ENCODE results near the gene CTNNA2. TPM values are rescaled to one million over a fixed set of nuclear protein-coding genes. Genes with fewer than 3 reads are reported as not detected.

Gene CTNNA2
- total and polyA plus RNA-seq, 9 of the 15 experiments (the other 6 are each of a cell fraction or from before 2014, with no cell fraction given) = 0.03 to 0.40 (median 0.15) TPM

DNA sequence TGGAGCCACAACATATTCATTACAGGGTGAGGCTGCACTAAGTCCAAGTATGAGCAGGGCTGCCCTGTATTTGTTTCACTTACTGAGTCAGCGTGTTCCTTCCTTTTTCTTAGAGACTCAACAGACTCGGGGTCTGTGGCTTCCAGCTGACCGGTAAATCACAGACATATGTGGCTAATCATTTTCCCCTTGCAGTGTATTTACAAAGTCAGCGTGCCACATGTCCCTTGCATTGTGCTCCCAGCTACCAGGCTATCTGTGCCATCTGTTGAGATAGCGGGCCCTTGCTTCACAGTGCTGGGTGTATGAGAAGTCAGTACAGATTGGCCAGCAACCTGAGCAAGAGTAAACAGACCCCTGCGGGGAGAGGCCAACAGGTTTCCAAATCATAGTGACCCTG is 537.4 kb downstream of the CTNNA2 start:
- Histone ChIP-seq H3K4me3 (no peak overlapping the region), H2AFZ (ENCODE audit: low read depth, low read length) (no peak overlapping the region), H3K9me1 (ENCODE audit: control insufficient read depth, insufficient read depth, low read length) (no peaks in the 10 kb centered on the region), H3K27me3 (ENCODE audit: control insufficient read depth in 2 of 2, insufficient read depth in 2 of 2, low read length in 2 of 2) (peaks cover 0 to 3% of the 10 kb centered on the region in 2 experiments; a peak in 1 of 5 replicates), H4K20me1 (replicated peaks; ENCODE audit: control insufficient read depth, insufficient read depth, low read length) (no peaks in the 10 kb centered on the region), H3K36me3 (ENCODE audit: control insufficient read depth, insufficient read depth, low read length) (no peaks in the 10 kb centered on the region), H3K79me2 (ENCODE audit: control insufficient read depth, insufficient read depth, low read length) (no peaks in the 10 kb centered on the region), H3K4me2 (ENCODE audit: insufficient read depth, low read length) (no peak overlapping the region), H3K9ac (ENCODE audit: insufficient read depth in 1 of 2, low read depth in 2 of 2, low read length in 2 of 2) (no peak overlapping the region), H3K27ac (ENCODE audit: extremely low read depth, low read depth, low read length) (no peak overlapping the region), H3K9me3 (replicated peaks; ENCODE audit: control insufficient read depth, insufficient read depth, low read depth, low read length) (no peaks in the 10 kb centered on the region), H3K4me1 (replicated peaks in 1 of 2; ENCODE audit: control insufficient read depth in 2 of 2, insufficient read depth in 2 of 2, low read length in 2 of 2) (no peaks in the 10 kb centered on the region)
- FAIRE-seq = no peak
- no peak for ATAC-seq
- POLR2A ChIA-PET = no interaction called here
- CTCF ChIA-PET (ENCODE audit: low intra/inter-chr PET ratio) = no interaction called here
- WGBS (ENCODE audit: insufficient coverage, low coverage, missing lambda C conversion rate) = 4% methylated on average over 6 of the region's 6 CpGs
- intact Hi-C loops (cut with micrococcal nuclease) (no loop called here), in situ Hi-C loops (cut with MboI) (no loop called here)
- no peak for DNase-seq (ENCODE audit: extremely low read depth in 1 of 4, low spot score in 3 of 4)
- BruUV-seq (replicated peaks) = no TSS peak
- no peak for TF ChIP-seq ZNF316 (IDR thresholded peaks at IDR 0.05)
- no peak for TF ChIP-seq TAF15 (IDR thresholded peaks at IDR 0.05; ENCODE audit: low read depth, low read length)
- TF ChIP-seq, protein P1, sequence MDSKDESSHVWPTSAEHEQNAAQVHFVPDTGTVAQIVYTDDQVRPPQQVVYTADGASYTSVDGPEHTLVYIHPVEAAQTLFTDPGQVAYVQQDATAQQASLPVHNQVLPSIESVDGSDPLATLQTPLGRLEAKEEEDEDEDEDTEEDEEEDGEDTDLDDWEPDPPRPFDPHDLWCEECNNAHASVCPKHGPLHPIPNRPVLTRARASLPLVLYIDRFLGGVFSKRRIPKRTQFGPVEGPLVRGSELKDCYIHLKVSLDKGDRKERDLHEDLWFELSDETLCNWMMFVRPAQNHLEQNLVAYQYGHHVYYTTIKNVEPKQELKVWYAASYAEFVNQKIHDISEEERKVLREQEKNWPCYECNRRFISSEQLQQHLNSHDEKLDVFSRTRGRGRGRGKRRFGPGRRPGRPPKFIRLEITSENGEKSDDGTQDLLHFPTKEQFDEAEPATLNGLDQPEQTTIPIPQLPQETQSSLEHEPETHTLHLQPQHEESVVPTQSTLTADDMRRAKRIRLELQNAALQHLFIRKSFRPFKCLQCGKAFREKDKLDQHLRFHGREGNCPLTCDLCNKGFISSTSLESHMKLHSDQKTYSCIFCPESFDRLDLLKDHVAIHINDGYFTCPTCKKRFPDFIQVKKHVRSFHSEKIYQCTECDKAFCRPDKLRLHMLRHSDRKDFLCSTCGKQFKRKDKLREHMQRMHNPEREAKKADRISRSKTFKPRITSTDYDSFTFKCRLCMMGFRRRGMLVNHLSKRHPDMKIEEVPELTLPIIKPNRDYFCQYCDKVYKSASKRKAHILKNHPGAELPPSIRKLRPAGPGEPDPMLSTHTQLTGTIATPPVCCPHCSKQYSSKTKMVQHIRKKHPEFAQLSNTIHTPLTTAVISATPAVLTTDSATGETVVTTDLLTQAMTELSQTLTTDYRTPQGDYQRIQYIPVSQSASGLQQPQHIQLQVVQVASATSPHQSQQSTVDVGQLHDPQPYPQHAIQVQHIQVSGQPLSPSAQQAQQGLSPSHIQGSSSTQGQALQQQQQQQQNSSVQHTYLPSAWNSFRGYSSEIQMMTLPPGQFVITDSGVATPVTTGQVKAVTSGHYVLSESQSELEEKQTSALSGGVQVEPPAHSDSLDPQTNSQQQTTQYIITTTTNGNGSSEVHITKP (IDR thresholded peaks at IDR 0.05; ENCODE audit: partially characterized antibody) = no peak
- TF ChIP-seq, protein P2, sequence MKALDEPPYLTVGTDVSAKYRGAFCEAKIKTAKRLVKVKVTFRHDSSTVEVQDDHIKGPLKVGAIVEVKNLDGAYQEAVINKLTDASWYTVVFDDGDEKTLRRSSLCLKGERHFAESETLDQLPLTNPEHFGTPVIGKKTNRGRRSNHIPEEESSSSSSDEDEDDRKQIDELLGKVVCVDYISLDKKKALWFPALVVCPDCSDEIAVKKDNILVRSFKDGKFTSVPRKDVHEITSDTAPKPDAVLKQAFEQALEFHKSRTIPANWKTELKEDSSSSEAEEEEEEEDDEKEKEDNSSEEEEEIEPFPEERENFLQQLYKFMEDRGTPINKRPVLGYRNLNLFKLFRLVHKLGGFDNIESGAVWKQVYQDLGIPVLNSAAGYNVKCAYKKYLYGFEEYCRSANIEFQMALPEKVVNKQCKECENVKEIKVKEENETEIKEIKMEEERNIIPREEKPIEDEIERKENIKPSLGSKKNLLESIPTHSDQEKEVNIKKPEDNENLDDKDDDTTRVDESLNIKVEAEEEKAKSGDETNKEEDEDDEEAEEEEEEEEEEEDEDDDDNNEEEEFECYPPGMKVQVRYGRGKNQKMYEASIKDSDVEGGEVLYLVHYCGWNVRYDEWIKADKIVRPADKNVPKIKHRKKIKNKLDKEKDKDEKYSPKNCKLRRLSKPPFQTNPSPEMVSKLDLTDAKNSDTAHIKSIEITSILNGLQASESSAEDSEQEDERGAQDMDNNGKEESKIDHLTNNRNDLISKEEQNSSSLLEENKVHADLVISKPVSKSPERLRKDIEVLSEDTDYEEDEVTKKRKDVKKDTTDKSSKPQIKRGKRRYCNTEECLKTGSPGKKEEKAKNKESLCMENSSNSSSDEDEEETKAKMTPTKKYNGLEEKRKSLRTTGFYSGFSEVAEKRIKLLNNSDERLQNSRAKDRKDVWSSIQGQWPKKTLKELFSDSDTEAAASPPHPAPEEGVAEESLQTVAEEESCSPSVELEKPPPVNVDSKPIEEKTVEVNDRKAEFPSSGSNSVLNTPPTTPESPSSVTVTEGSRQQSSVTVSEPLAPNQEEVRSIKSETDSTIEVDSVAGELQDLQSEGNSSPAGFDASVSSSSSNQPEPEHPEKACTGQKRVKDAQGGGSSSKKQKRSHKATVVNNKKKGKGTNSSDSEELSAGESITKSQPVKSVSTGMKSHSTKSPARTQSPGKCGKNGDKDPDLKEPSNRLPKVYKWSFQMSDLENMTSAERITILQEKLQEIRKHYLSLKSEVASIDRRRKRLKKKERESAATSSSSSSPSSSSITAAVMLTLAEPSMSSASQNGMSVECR (CRISPR knock-in tag; IDR thresholded peaks at IDR 0.05) = no peak
- no peak for TF ChIP-seq CBX5 (IDR thresholded peaks at IDR 0.05; ENCODE audit: borderline replicate concordance, low read depth)
- no peak for TF ChIP-seq ZNF347 (CRISPR knock-in tag; IDR thresholded peaks at IDR 0.05; ENCODE audit: low read depth)
- no peak for TF ChIP-seq SOX6 (IDR thresholded peaks at IDR 0.05)
- TF ChIP-seq, protein P3, sequence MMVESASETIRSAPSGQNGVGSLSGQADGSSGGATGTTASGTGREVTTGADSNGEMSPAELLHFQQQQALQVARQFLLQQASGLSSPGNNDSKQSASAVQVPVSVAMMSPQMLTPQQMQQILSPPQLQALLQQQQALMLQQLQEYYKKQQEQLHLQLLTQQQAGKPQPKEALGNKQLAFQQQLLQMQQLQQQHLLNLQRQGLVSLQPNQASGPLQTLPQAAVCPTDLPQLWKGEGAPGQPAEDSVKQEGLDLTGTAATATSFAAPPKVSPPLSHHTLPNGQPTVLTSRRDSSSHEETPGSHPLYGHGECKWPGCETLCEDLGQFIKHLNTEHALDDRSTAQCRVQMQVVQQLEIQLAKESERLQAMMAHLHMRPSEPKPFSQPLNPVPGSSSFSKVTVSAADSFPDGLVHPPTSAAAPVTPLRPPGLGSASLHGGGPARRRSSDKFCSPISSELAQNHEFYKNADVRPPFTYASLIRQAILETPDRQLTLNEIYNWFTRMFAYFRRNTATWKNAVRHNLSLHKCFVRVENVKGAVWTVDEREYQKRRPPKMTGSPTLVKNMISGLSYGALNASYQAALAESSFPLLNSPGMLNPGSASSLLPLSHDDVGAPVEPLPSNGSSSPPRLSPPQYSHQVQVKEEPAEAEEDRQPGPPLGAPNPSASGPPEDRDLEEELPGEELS (CRISPR knock-in tag; IDR thresholded peaks at IDR 0.05; ENCODE audit: borderline replicate concordance) = no peak
- TF ChIP-seq MIER1 (IDR thresholded peaks at IDR 0.05; ENCODE audit: low read depth) = no peak
- TF ChIP-seq, protein P4, sequence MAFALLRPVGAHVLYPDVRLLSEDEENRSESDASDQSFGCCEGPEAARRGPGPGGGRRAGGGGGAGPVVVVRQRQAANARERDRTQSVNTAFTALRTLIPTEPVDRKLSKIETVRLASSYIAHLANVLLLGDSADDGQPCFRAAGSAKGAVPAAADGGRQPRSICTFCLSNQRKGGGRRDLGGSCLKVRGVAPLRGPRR (CRISPR knock-in tag; IDR thresholded peaks at IDR 0.05) = no peak
- TF ChIP-seq TEAD4 (IDR thresholded peaks at IDR 0.05; ENCODE audit: low read length) = no peak
- TF ChIP-seq TEAD4 (CRISPR knock-in tag; IDR thresholded peaks at IDR 0.05; ENCODE audit: borderline replicate concordance) = no peak

All from K562 (cell line).